HEK293 (cell line): ENCODE data around the gene FSCN2.

ENCODE experiments used
- ZNF274 ChIP-seq, 2 experiments: fragments of 200-500 bp in 1 of 2; fragments of 450-650 bp in 1 of 2; sonication (Bioruptor generic) in 1 of 2; formaldehyde crosslinking in 1 of 2; IDR thresholded peaks; 2 replicates each; pipeline versions ENCODE4 v1.5.1 to v1.6.1; 2014 to 2016; ENCODE audit warnings: borderline replicate concordance in 1 of 2, inconsistent platforms in 1 of 2, low read length in 1 of 2, missing biosample characterization in 1 of 2, missing genetic modification characterization in 1 of 2
- TF ChIP-seq, protein P1 (sequence below): fragments of 450-650 bp; formaldehyde crosslinking; IDR thresholded peaks from 2 replicates; pipeline ENCODE4 v1.5.1; 2016; ENCODE audit warnings: missing biosample characterization, missing genetic modification characterization

GRCh38 chr17:81536299-81537290 lies 8.4 kb downstream of the FSCN2 start:
- TF ChIP-seq, protein P1, sequence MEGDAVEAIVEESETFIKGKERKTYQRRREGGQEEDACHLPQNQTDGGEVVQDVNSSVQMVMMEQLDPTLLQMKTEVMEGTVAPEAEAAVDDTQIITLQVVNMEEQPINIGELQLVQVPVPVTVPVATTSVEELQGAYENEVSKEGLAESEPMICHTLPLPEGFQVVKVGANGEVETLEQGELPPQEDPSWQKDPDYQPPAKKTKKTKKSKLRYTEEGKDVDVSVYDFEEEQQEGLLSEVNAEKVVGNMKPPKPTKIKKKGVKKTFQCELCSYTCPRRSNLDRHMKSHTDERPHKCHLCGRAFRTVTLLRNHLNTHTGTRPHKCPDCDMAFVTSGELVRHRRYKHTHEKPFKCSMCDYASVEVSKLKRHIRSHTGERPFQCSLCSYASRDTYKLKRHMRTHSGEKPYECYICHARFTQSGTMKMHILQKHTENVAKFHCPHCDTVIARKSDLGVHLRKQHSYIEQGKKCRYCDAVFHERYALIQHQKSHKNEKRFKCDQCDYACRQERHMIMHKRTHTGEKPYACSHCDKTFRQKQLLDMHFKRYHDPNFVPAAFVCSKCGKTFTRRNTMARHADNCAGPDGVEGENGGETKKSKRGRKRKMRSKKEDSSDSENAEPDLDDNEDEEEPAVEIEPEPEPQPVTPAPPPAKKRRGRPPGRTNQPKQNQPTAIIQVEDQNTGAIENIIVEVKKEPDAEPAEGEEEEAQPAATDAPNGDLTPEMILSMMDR (tag by site-specific recombination) = no peak
- TF ChIP-seq ZNF274 (IDR thresholded peaks at IDR 0.05; ENCODE audit: low read length) (no peak), ZNF274 (tag by site-specific recombination; IDR thresholded peaks at IDR 0.05; ENCODE audit: borderline replicate concordance) (no peak)
